Measurements from ENCODE around the gene COX18. TPM values are rescaled to one million over a fixed set of nuclear protein-coding genes. Genes with fewer than 3 reads are reported as not detected.

The COX18 gene, protein sequence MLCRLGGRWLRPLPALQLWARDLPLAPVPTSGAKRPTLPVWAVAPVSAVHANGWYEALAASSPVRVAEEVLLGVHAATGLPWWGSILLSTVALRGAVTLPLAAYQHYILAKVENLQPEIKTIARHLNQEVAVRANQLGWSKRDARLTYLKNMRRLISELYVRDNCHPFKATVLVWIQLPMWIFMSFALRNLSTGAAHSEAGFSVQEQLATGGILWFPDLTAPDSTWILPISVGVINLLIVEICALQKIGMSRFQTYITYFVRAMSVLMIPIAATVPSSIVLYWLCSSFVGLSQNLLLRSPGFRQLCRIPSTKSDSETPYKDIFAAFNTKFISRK
- total RNA-seq: 11.0 and 18.6 TPM in 2 replicates

DNA sequence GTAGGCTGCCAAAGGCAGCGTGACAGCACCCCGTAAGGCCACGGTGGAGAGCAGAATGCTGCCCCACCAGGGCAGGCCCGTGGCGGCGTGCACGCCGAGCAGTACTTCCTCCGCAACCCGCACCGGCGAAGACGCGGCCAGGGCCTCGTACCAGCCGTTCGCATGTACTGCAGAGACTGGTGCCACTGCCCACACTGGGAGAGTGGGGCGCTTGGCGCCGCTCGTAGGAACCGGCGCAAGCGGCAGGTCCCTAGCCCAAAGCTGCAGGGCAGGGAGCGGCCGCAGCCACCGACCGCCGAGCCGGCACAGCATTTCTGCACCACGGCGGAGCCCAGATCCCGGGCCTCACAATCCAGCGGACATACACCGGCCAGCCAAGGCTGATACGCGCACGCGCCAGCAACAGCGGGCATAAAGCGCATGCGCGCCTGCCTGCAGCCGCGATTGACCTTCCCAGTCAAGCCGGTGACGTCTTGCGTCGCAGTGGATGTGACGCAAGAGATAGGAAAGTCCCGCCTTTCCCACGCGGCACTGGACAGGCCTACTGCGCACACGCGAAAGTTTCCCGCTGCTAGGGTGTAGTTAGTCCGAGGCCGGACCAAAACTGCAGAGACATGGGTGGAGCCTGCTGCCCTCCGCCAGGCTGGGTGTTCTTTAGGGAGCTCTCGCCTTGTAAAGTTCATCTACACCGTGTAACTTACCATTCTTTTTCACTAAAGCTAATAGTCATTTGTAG lies at the start of gene COX18:
TSS of gene COX18 (minus strand) at position 379 of the 736 bp plus-strand sequence. CDS start at position 312, 67 bp downstream.

Other genes starting within 250 kb of the COX18 start
- gene ANKRD17, start 189.1 kb upstream of the COX18 start, total RNA-seq: 36.5 and 38.1 TPM in 2 replicates